COLO668 (cell line): ENCODE measurements around the gene CT45A3.
"Not testable (repeated sequence)": the region's sequence is repeated elsewhere in the genome, so short reads cannot be mapped to it uniquely, and the experiment has no call there.

Source experiments
- DNase-seq: peaks from one replicate; lab custom pipeline; 2025; ENCODE audit not compliant: unreplicated experiment; lab: John Stamatoyannopoulos, UW

The CT45A3 gene

GRCh38 chrX:135768091-135768490 is at the start of gene CT45A3:
Gene CT45A3 (minus strand): TSS chrX:135768191. CDS start chrX:135764444, 3,747 bp downstream.
- DNase-seq = not testable (repeated sequence)

- DNase-seq = not testable (repeated sequence)
Observed at GRCh38 chrX:135802687-135803086, 34.7 kb upstream of the CT45A3 start, which contains the start of gene CT45A6. Gene CT45A6 (minus strand): TSS chrX:135802787. CDS start chrX:135798993, 3,794 bp downstream.

- DNase-seq = not testable (repeated sequence)
Observed at GRCh38 chrX:135785403-135785802, 17.4 kb upstream of the CT45A3 start, which contains the start of gene CT45A5. Gene CT45A5 (minus strand): TSS chrX:135785503. CDS start chrX:135781729, 3,774 bp downstream.

GRCh38 chrX:135744739-135745138 is 23.3 kb downstream of the CT45A3 start:
- not testable (repeated sequence) for DNase-seq

- DNase-seq = no peak
Observed at GRCh38 chrX:135741192-135741715, 26.7 kb downstream of the CT45A3 start.

GRCh38 chrX:135740681-135741149 is 27.3 kb downstream of the CT45A3 start:
- DNase-seq = no peak

- no peak for DNase-seq
Observed at GRCh38 chrX:135737366-135738071, 30.5 kb downstream of the CT45A3 start.

- DNase-seq = not testable (repeated sequence)
Observed at GRCh38 chrX:135734666-135735065, 33.3 kb downstream of the CT45A3 start.

GRCh38 chrX:135713795-135714194 is 54.2 kb downstream of the CT45A3 start:
- no peak for DNase-seq

GRCh38 chrX:135713183-135713689 is 54.8 kb downstream of the CT45A3 start, which contains the start of gene CT45A1:
Gene CT45A1 (plus strand): TSS chrX:135713639. CDS start chrX:135718941, 5,302 bp downstream.
- peak; percentile 0 for DNase-seq
